Panc1 (cell line): Measurements from ENCODE around the gene CNIH1. TPM values are rescaled to one million over a fixed set of nuclear protein-coding genes. Genes with fewer than 3 reads are reported as not detected.
"Not testable (repeated sequence)": the region's sequence is repeated elsewhere in the genome, so short reads cannot be mapped to it uniquely, and the experiment has no call there.

Experiments used
- ATAC-seq: fragments of 200-7000 bp; cut with Tn5 transposase; 2 replicates; pipeline ENCODE4 v1.9.1; 2020; ENCODE audit warnings: mild to moderate bottlenecking, moderate library complexity
- BruUV-seq: library from RNA; stranded (reverse); fragments of 400-500 nt; replicated peaks from 2 replicates; lab custom pipeline; 2021; lab: Mats Ljungman, UMichigan
- CTCF ChIA-PET: fragments of 300-600 bp; sonication (Branson Sonifier 250); formaldehyde crosslinking; loops from one replicate; lab custom pipeline; 2022; ENCODE audit warnings: antibody characterized with exemption; lab: Charles Lee
- POLR2A ChIA-PET: fragments of 300-600 bp; sonication (Branson Sonifier 250); formaldehyde crosslinking; loops from one replicate; lab custom pipeline; 2022; ENCODE audit warnings: antibody characterized with exemption; lab: Charles Lee
- DNase-seq: peaks from one replicate; pipeline ENCODE4 v3.0.0-alpha.2; 2010; ENCODE audit warnings: low read depth, low spot score
- H3K27ac ChIP-seq: 2 replicates; pipeline ENCODE4 v1.5.1; 2011; ENCODE audit warnings: mild to moderate bottlenecking, low read length, inconsistent platforms
- H3K27me3 ChIP-seq: fragments of 200-500 bp; sonication (Bioruptor generic); 2 replicates; pipeline ENCODE4 v1.6.0; 2014; ENCODE audit warnings: low read length, inconsistent platforms; ENCODE audit not compliant: control insufficient read depth, insufficient read depth
- H3K36me3 ChIP-seq: fragments of 200-500 bp; sonication (Bioruptor generic); 2 replicates; pipeline ENCODE4 v1.5.1; 2014; ENCODE audit warnings: inconsistent platforms, mild to moderate bottlenecking, low read length, moderate library complexity; ENCODE audit not compliant: control insufficient read depth, insufficient read depth
- H3K4me1 ChIP-seq: 2 replicates; pipeline ENCODE4 v1.5.1; 2011; ENCODE audit warnings: inconsistent platforms, mild to moderate bottlenecking, low read length, moderate library complexity; ENCODE audit not compliant: control insufficient read depth, insufficient read depth
- H3K4me3 ChIP-seq, 2 experiments: 2 replicates each; pipeline ENCODE4 v1.5.1; 2011 to 2012; ENCODE audit warnings: low read depth in 2 of 2, low read length in 2 of 2, mild to moderate bottlenecking in 2 of 2, inconsistent platforms in 1 of 2, moderate library complexity in 1 of 2
- H3K9me3 ChIP-seq: fragments of 200-500 bp; sonication (Bioruptor generic); 2 replicates; pipeline ENCODE4 v1.5.1; 2014; ENCODE audit warnings: low read depth, mild to moderate bottlenecking, inconsistent platforms, low read length, moderate library complexity; ENCODE audit not compliant: control insufficient read depth, insufficient read depth
- POLR2AphosphoS5 ChIP-seq: IDR thresholded peaks from 2 replicates; pipeline ENCODE4 v1.6.1; 2012; ENCODE audit warnings: mild to moderate bottlenecking, low read depth, low read length, moderate library complexity
- SIN3A ChIP-seq: IDR thresholded peaks from 2 replicates; pipeline ENCODE4 v1.6.1; 2012; ENCODE audit warnings: low read depth, mild to moderate bottlenecking, low read length, moderate library complexity, borderline replicate concordance; ENCODE audit not compliant: insufficient read depth
- TCF7L2 ChIP-seq: IDR thresholded peaks from 2 replicates; pipeline ENCODE4 v1.6.1; 2011; ENCODE audit warnings: mild to moderate bottlenecking, low read depth, low read length, inconsistent platforms
- in situ Hi-C: cut with HindIII; loops from 2 replicates; pipeline ENCODE4 v1.10.0; 2016; ENCODE audit warnings: low sequenced_read_pairs, low pct_unique_long_range_greater_than_20kb
- intact Hi-C: fragments of 100-400 bp; cut with micrococcal nuclease; formaldehyde crosslinking; loops from one replicate; pipeline ENCODE4 v1.10.0; 2022; ENCODE audit not compliant: unreplicated experiment
- total RNA-seq: library from RNA; stranded (reverse); gene quantifications from one replicate; pipeline ENCODE4 v1.2.1, GENCODE V29; 2021; ENCODE audit not compliant: unreplicated experiment
- TF ChIP-seq, protein P1 (sequence below), 2 experiments: IDR thresholded peaks; 2 replicates each; pipeline ENCODE4 v1.6.1; 2011 to 2012; ENCODE audit warnings: low read depth in 2 of 2, control low read depth in 1 of 2, low read length in 1 of 2, mild to moderate bottlenecking in 1 of 2, moderate library complexity in 1 of 2; ENCODE audit not compliant: insufficient read depth in 1 of 2
- TF ChIP-seq, protein P2 (sequence below): fragments of 450-650 bp; IDR thresholded peaks from 2 replicates; pipeline ENCODE4 v1.5.1; 2017; ENCODE audit warnings: mild to moderate bottlenecking

The CNIH1 gene
- total RNA-seq, 1 experiment from 2014 or later = 83.7 TPM

DNA sequence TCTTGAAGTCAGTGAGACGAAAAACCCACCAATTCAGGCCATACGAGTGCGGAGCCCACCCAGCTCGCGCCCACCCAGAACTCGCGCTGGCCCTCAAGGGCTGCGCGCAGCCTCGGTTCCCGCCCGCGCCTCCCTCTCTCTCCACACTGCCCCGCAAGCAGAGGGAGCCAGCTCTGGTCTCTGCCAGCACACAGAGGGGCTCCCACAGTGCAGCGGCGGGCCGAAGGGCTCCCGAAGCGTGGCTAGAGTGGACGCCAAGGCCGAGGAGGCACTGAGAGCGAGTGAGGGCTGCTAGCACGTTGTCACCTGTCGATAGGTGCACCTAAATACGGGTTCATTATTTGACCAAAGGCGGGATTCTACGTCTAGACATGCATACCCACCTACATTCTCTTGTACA, 46.6 kb downstream of the CNIH1 start:
- in situ Hi-C loops = no loop called here

DNA sequence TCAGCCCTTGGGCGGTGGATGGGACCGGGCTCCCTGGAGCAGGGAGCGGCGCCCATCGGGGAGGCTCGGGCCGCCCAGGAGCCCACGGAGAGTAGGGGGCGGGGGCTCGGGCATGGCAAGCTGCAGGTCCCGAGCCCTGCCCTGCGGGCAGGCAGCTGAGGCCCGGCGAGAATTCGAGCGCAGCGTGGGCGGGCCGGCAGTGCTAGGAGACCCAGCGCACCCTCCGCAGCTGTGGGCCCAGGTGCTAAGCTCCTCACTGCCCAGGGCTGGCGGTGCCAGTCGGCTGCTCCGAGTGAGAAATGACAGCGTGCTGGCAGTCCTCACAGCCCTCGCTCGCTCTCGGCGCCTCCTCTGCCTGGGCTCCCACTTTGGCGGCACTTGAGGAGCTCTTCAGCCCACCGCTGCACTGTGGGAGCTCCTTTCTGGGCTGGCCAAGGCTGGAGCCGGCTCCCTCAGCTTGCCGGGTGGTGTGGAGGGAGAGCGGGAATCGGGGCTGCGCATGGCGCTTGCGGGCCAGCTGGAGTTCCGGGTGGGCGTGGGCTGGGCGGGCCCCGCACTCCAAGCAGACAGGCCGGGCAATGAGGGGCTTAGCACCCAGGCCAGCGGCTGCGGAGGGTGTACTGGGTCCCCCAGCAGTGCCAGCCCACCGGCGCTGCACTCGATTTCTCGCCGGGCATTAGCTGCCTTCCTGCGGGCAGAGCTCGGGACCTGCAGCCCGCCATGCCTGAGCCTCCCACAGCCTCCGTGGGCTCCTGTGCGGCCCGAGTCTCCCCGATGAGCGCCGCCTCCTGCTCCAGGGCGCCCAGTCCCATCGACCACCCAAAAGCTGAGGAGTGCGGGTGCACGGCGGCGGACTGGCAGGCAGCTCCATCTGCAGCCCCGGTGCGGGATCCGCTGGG, 47.9 kb downstream of the CNIH1 start:
- H3K4me3 ChIP-seq, ATAC-seq, in situ Hi-C loops, BruUV-seq, H3K27ac ChIP-seq, DNase-seq, H3K36me3 ChIP-seq, intact Hi-C loops, H3K4me1 ChIP-seq, H3K9me3 ChIP-seq, H3K27me3 ChIP-seq: not testable (repeated sequence)
- ChIA-PET CTCF (interaction anchor here (0.8 kb wide), 1 partner anchor 27 kb away, joined by 3 read pairs; no protein-coding TSS in a partner anchor), POLR2A (interaction anchor here (0.6 kb wide), 1 partner anchor 113 kb away, joined by 6 read pairs; no protein-coding TSS in a partner anchor)

More for the DNA sequence above, 46.6 kb downstream of the CNIH1 start:
- no TSS peak for BruUV-seq
- intact Hi-C loops = no loop called here
- DNase-seq = no peak
- no peak overlapping the region for H3K27ac ChIP-seq
- H3K9me3 ChIP-seq = no peaks in the 10 kb centered on the region
- POLR2A ChIA-PET = no interaction called here
- ATAC-seq = no peak
- H3K36me3 ChIP-seq = peaks cover under 1% of the 10 kb centered on the region
- TF ChIP-seq, protein P1, sequence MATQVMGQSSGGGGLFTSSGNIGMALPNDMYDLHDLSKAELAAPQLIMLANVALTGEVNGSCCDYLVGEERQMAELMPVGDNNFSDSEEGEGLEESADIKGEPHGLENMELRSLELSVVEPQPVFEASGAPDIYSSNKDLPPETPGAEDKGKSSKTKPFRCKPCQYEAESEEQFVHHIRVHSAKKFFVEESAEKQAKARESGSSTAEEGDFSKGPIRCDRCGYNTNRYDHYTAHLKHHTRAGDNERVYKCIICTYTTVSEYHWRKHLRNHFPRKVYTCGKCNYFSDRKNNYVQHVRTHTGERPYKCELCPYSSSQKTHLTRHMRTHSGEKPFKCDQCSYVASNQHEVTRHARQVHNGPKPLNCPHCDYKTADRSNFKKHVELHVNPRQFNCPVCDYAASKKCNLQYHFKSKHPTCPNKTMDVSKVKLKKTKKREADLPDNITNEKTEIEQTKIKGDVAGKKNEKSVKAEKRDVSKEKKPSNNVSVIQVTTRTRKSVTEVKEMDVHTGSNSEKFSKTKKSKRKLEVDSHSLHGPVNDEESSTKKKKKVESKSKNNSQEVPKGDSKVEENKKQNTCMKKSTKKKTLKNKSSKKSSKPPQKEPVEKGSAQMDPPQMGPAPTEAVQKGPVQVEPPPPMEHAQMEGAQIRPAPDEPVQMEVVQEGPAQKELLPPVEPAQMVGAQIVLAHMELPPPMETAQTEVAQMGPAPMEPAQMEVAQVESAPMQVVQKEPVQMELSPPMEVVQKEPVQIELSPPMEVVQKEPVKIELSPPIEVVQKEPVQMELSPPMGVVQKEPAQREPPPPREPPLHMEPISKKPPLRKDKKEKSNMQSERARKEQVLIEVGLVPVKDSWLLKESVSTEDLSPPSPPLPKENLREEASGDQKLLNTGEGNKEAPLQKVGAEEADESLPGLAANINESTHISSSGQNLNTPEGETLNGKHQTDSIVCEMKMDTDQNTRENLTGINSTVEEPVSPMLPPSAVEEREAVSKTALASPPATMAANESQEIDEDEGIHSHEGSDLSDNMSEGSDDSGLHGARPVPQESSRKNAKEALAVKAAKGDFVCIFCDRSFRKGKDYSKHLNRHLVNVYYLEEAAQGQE (IDR thresholded peaks at IDR 0.05; ENCODE audit: insufficient read depth in 1 of 2, low read depth in 2 of 2, low read length in 1 of 2) = no peak
- TF ChIP-seq POLR2AphosphoS5 (no peak), SIN3A (no peak), TCF7L2 (no peak)
- TF ChIP-seq, protein P2, sequence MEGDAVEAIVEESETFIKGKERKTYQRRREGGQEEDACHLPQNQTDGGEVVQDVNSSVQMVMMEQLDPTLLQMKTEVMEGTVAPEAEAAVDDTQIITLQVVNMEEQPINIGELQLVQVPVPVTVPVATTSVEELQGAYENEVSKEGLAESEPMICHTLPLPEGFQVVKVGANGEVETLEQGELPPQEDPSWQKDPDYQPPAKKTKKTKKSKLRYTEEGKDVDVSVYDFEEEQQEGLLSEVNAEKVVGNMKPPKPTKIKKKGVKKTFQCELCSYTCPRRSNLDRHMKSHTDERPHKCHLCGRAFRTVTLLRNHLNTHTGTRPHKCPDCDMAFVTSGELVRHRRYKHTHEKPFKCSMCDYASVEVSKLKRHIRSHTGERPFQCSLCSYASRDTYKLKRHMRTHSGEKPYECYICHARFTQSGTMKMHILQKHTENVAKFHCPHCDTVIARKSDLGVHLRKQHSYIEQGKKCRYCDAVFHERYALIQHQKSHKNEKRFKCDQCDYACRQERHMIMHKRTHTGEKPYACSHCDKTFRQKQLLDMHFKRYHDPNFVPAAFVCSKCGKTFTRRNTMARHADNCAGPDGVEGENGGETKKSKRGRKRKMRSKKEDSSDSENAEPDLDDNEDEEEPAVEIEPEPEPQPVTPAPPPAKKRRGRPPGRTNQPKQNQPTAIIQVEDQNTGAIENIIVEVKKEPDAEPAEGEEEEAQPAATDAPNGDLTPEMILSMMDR = no peak
- CTCF ChIA-PET = no interaction called here
- no peaks in the 10 kb centered on the region for H3K27me3 ChIP-seq
- peaks cover 4% of the 10 kb centered on the region; the same call in 1 of the 2 replicates for H3K4me1 ChIP-seq
- H3K4me3 ChIP-seq = no peak overlapping the region
